H9 (cell line): Measurements from ENCODE around the gene VEGFB. TPM values are rescaled to one million over a fixed set of nuclear protein-coding genes. Genes with fewer than 3 reads are reported as not detected.

Experiments
- DNase-seq: peaks from one replicate; pipeline ENCODE4 v3.0.0-alpha.2; 2017
- H2AFZ ChIP-seq: one replicate; pipeline ENCODE4 v1.6.1; 2013; ENCODE audit warnings: mild to moderate bottlenecking, low read length, control low read depth, moderate library complexity
- H2AK5ac ChIP-seq: 2 replicates; pipeline ENCODE4 v1.6.1; 2013; ENCODE audit warnings: low read length, control low read depth, mixed read lengths; ENCODE audit not compliant: insufficient read length
- H2BK120ac ChIP-seq: one replicate; pipeline ENCODE4 v1.6.1; 2013; ENCODE audit warnings: low read depth, mild to moderate bottlenecking, low read length, control low read depth, inconsistent platforms; ENCODE audit not compliant: poor library complexity, severe bottlenecking
- H2BK12ac ChIP-seq: 2 replicates; pipeline ENCODE4 v1.6.1; 2013; ENCODE audit warnings: low read length, control low read depth, mixed read lengths, low read depth; ENCODE audit not compliant: insufficient read length
- H2BK15ac ChIP-seq: 2 replicates; pipeline ENCODE4 v1.6.1; 2013; ENCODE audit warnings: low read depth, low read length, control low read depth
- H2BK20ac ChIP-seq: one replicate; pipeline ENCODE4 v1.6.1; 2013; ENCODE audit warnings: low read depth, mild to moderate bottlenecking, low read length, control low read depth, inconsistent platforms; ENCODE audit not compliant: poor library complexity, severe bottlenecking
- H2BK5ac ChIP-seq: 2 replicates; pipeline ENCODE4 v1.6.1; 2013; ENCODE audit warnings: low read length, control low read depth, mixed read lengths; ENCODE audit not compliant: insufficient read length
- H3K14ac ChIP-seq: 2 replicates; pipeline ENCODE4 v1.6.1; 2013; ENCODE audit warnings: low read length, control low read depth; ENCODE audit not compliant: insufficient read depth
- H3K18ac ChIP-seq: 2 replicates; pipeline ENCODE4 v1.6.1; 2013; ENCODE audit warnings: low read depth, mild to moderate bottlenecking, mixed read lengths, low read length, control low read depth; ENCODE audit not compliant: insufficient read length
- H3K23ac ChIP-seq: 2 replicates; pipeline ENCODE4 v1.6.1; 2013; ENCODE audit warnings: low read length, control low read depth, mixed read lengths, low read depth; ENCODE audit not compliant: insufficient read length
- H3K23me2 ChIP-seq: 2 replicates; pipeline ENCODE4 v1.6.1; 2013; ENCODE audit warnings: low read depth, mild to moderate bottlenecking, mixed read lengths, low read length, control low read depth; ENCODE audit not compliant: insufficient read length, poor library complexity, severe bottlenecking
- H3K27ac ChIP-seq: 2 replicates; pipeline ENCODE4 v1.5.1; 2013; ENCODE audit warnings: low read length, control low read depth, mixed read lengths, low read depth; ENCODE audit not compliant: insufficient read length
- H3K27me3 ChIP-seq: 2 replicates; pipeline ENCODE4 v1.6.1; 2013; ENCODE audit warnings: low read length, control low read depth, inconsistent platforms; ENCODE audit not compliant: insufficient read depth
- H3K4ac ChIP-seq: 2 replicates; pipeline ENCODE4 v1.6.1; 2013; ENCODE audit warnings: low read depth, mild to moderate bottlenecking, control low read depth, inconsistent platforms, low read length, moderate library complexity
- H3K4me1 ChIP-seq: 2 replicates; pipeline ENCODE4 v1.6.1; 2013; ENCODE audit warnings: low read length, control low read depth, inconsistent platforms; ENCODE audit not compliant: insufficient read depth
- H3K4me2 ChIP-seq: 2 replicates; pipeline ENCODE4 v1.6.1; 2013; ENCODE audit warnings: low read length, control low read depth, mixed read lengths; ENCODE audit not compliant: insufficient read length, insufficient read depth
- H3K56ac ChIP-seq: 2 replicates; pipeline ENCODE4 v1.6.1; 2013; ENCODE audit warnings: low read depth, mild to moderate bottlenecking, mixed read lengths, low read length, control low read depth; ENCODE audit not compliant: insufficient read length
- H3K79me1 ChIP-seq: 2 replicates; pipeline ENCODE4 v1.6.1; 2013; ENCODE audit warnings: low read depth, mild to moderate bottlenecking, moderate library complexity, low read length, control low read depth, inconsistent platforms; ENCODE audit not compliant: insufficient read depth, poor library complexity, severe bottlenecking
- H3K79me2 ChIP-seq: 2 replicates; pipeline ENCODE4 v1.6.1; 2013; ENCODE audit warnings: low read length, control low read depth, inconsistent platforms; ENCODE audit not compliant: insufficient read depth
- H3K9ac ChIP-seq: 2 replicates; pipeline ENCODE4 v1.6.1; 2013; ENCODE audit warnings: low read length, control low read depth, mixed read lengths; ENCODE audit not compliant: insufficient read length; ENCODE audit errors: extremely low read depth
- H3K9me3 ChIP-seq: one replicate; pipeline ENCODE4 v1.6.1; 2013; ENCODE audit warnings: low read depth, low read length, inconsistent platforms; ENCODE audit not compliant: control insufficient read depth
- H3T11ph ChIP-seq: one replicate; pipeline ENCODE4 v1.6.1; 2013; ENCODE audit warnings: mild to moderate bottlenecking, low read length, control low read depth, inconsistent platforms
- H4K20me1 ChIP-seq: one replicate; pipeline ENCODE4 v1.6.1; 2013; ENCODE audit not compliant: control insufficient read depth, insufficient read length, insufficient read depth
- H4K5ac ChIP-seq: 2 replicates; pipeline ENCODE4 v1.6.1; 2013; ENCODE audit warnings: low read depth, mild to moderate bottlenecking, mixed read lengths, low read length, control low read depth; ENCODE audit not compliant: insufficient read length
- H4K8ac ChIP-seq: replicated peaks from 2 replicates; pipeline ENCODE4 v1.6.1; 2013; ENCODE audit warnings: low read length, control low read depth, mixed read lengths, low read depth; ENCODE audit not compliant: insufficient read length
- H4K91ac ChIP-seq: 2 replicates; pipeline ENCODE4 v1.6.1; 2013; ENCODE audit warnings: low read depth, mild to moderate bottlenecking, moderate library complexity, mixed read lengths, low read length, control low read depth; ENCODE audit not compliant: insufficient read length
- H3K27ac Mint-ChIP-seq, 3 experiments: 2 replicates in 2 of 3; 3 replicates in 1 of 3; pipeline ENCODE4 v1.8.0; 2020 to 2021; ENCODE audit warnings: mixed read lengths in 3 of 3, mild to moderate bottlenecking in 1 of 3, moderate library complexity in 1 of 3
- H3K27me3 Mint-ChIP-seq: 2 replicates; pipeline ENCODE4 v1.8.0; 2021; ENCODE audit warnings: low read depth, mild to moderate bottlenecking, moderate library complexity, mixed read lengths
- H3K36me3 Mint-ChIP-seq, 3 experiments: 2 replicates in 2 of 3; 3 replicates in 1 of 3; pipeline ENCODE4 v1.8.0; 2020 to 2021; ENCODE audit warnings: low read depth in 3 of 3, mixed read lengths in 3 of 3; ENCODE audit not compliant: insufficient read depth in 1 of 3
- H3K4me1 Mint-ChIP-seq, 2 experiments: 2 replicates each; pipeline ENCODE4 v1.8.0; 2020; ENCODE audit warnings: mixed read lengths in 2 of 2
- H3K4me3 Mint-ChIP-seq, 2 experiments: 2 replicates in 1 of 2; 3 replicates in 1 of 2; pipeline ENCODE4 v1.8.0; 2020 to 2021; ENCODE audit warnings: mild to moderate bottlenecking in 2 of 2, mixed read lengths in 2 of 2, moderate library complexity in 1 of 2
- H3K9me3 Mint-ChIP-seq, 2 experiments: 2 replicates in 1 of 2; 3 replicates in 1 of 2; pipeline ENCODE4 v1.8.0; 2020; ENCODE audit warnings: mild to moderate bottlenecking in 2 of 2, mixed read lengths in 2 of 2, moderate library complexity in 1 of 2
- WGBS: extraction: QIAGEN DNeasy Blood & Tissue Kit; methylation state at CpG from one replicate; pipeline ENCODE4 v1.1.7; 2013; ENCODE audit warnings: missing lambda C conversion rate, low lambda C conversion rate, mixed read lengths; ENCODE audit not compliant: insufficient read length; ENCODE audit errors: extremely low coverage; 5-methylcytosine and 5-hydroxymethylcytosine counted together
- total RNA-seq: library from RNA; stranded (reverse); gene quantifications from 2 replicates; pipeline ENCODE4 v1.2.1, GENCODE V29; 2021
- TF ChIP-seq, protein P1 (sequence below): fragments of 200-600 bp; sonication (generic); conservative IDR thresholded peaks from 3 replicates; pipeline ENCODE4 v1.8.0; 2021; ENCODE audit warnings: antibody characterized with exemption, mild to moderate bottlenecking

Gene VEGFB
- total RNA-seq, 1 experiment from 2014 or later = 57.7 TPM

DNA sequence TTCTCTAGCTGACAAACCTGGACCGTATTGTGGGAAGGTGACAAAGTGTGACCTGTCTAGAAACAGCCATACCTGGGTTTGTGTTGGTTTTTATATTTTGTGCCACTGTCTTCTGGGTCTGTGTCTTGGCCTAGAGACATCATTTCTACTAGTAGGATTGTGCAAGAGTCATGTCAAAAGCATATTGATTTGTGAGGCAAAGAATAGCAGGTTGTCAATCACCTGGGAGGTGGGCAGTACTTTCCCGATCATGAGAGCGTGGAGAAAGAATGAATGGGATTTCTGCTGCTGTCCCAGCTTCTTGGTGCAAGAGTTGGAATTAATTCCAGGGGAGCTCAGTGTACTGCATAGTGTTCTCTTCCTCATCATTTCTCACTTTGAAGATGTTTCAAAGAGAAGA, 32.8 kb upstream of the VEGFB start:
- Histone ChIP-seq H3K4me2 (no peak overlapping the region), H3K79me2 (no peaks in the 10 kb centered on the region), H3K9me3 (no peaks in the 10 kb centered on the region), H3K27me3 (no peaks in the 10 kb centered on the region), H3K4ac (no peak overlapping the region), H2AK5ac (no peak overlapping the region), H2BK12ac (no peak overlapping the region), H3K27ac (no peak overlapping the region), H2BK20ac (no peak overlapping the region), H4K20me1 (no peaks in the 10 kb centered on the region), H4K91ac (no peak overlapping the region), H3K14ac (no peak overlapping the region), H2AFZ (no peak overlapping the region), H3T11ph (no peak overlapping the region), H4K8ac (no peak overlapping the region), H4K5ac (no peak overlapping the region), H2BK120ac (no peak overlapping the region), H2BK15ac (no peak overlapping the region), H3K23me2 (no peaks in the 10 kb centered on the region), H3K79me1 (no peaks in the 10 kb centered on the region), H3K56ac (no peak overlapping the region), H3K23ac (no peak overlapping the region), H3K4me1 (no peaks in the 10 kb centered on the region), H2BK5ac (no peak overlapping the region), H3K18ac (no peak overlapping the region), H3K9ac (no peak overlapping the region)
- H3K27ac Mint-ChIP-seq = no peak overlapping the region
- H3K4me1 Mint-ChIP-seq = peaks cover 13 to 14% of the 10 kb centered on the region in 2 experiments
- WGBS = no CpG with 5 or more reads among the region's 3 CpGs
- no peaks in the 10 kb centered on the region; a peak in 1 of 5 replicates for H3K9me3 Mint-ChIP-seq
- H3K4me3 Mint-ChIP-seq = no peak overlapping the region
- H3K27me3 Mint-ChIP-seq = no peaks in the 10 kb centered on the region
- TF ChIP-seq, protein P1, sequence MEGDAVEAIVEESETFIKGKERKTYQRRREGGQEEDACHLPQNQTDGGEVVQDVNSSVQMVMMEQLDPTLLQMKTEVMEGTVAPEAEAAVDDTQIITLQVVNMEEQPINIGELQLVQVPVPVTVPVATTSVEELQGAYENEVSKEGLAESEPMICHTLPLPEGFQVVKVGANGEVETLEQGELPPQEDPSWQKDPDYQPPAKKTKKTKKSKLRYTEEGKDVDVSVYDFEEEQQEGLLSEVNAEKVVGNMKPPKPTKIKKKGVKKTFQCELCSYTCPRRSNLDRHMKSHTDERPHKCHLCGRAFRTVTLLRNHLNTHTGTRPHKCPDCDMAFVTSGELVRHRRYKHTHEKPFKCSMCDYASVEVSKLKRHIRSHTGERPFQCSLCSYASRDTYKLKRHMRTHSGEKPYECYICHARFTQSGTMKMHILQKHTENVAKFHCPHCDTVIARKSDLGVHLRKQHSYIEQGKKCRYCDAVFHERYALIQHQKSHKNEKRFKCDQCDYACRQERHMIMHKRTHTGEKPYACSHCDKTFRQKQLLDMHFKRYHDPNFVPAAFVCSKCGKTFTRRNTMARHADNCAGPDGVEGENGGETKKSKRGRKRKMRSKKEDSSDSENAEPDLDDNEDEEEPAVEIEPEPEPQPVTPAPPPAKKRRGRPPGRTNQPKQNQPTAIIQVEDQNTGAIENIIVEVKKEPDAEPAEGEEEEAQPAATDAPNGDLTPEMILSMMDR = no peak
- peaks cover 57 to 95% (median 89%) of the 10 kb centered on the region in 3 experiments; a peak in 6 of 7 replicates for H3K36me3 Mint-ChIP-seq
- no peak for DNase-seq
